ENCODE results near the gene RBM24. TPM values are rescaled to one million over a fixed set of nuclear protein-coding genes. Genes with fewer than 3 reads are reported as not detected.
A peak's percentile ranks its signal among the peaks of the same experiment; 100 is the strongest.

RBM24 gene
- 1.0 and 2.5 TPM in 2 replicates for total RNA-seq
- polyA plus RNA-seq = 1.8 and 2.5 TPM in 2 replicates
- 0.98 and 1.7 TPM in 2 replicates for polyA plus RNA-seq (2012)
- polyA minus RNA-seq (ENCODE audit: low replicate concordance) = 0.35 and 3.7 TPM in 2 replicates

- Histone ChIP-seq H3K27me3 (ENCODE audit: control insufficient read depth, insufficient read depth, low read length) (no peaks in the 10 kb centered on the region), H2AFZ (ENCODE audit: low read length) (peak within 1 kb of the TSS; percentile 93), H3K27ac (ENCODE audit: insufficient read depth, low read length) (peak within 1 kb of the TSS; percentile 17), H3K4me3 (replicated peaks in 1 of 4; ENCODE audit: control extremely low read depth in 1 of 4, insufficient read depth in 1 of 4, low read depth in 3 of 4, low read length in 4 of 4) (peak within 1 kb of the TSS; percentile 74 to 79 (median 77)), H3K9me3 (ENCODE audit: control insufficient read depth, insufficient read depth, low read depth, low read length) (no peaks in the 10 kb centered on the region), H3K36me3 (ENCODE audit: control insufficient read depth, insufficient read depth, low read length) (no peaks in the 10 kb centered on the region), H3K4me1 (ENCODE audit: control insufficient read depth, extremely low read depth, insufficient read depth, low read length) (peaks cover 5% of the 10 kb centered on the region), H4K20me1 (ENCODE audit: control insufficient read depth, extremely low read depth, insufficient read depth, low read length) (no peaks in the 10 kb centered on the region), H3K79me2 (ENCODE audit: control insufficient read depth, insufficient read depth, low read length) (no peaks in the 10 kb centered on the region), H3K4me2 (ENCODE audit: extremely low read depth, insufficient read depth, low read length) (peak within 1 kb of the TSS; percentile 93), H3K9ac (ENCODE audit: insufficient read depth, low read length) (peak within 1 kb of the TSS; percentile 74)
- TF ChIP-seq EZH2 (IDR thresholded peaks at IDR 0.05; ENCODE audit: low read length, missing control alignments) (no peak), CTCF (conservative IDR thresholded peaks at IDR 0.05 in 1 of 2, IDR thresholded peaks at IDR 0.05 in 1 of 2; ENCODE audit: low read depth in 1 of 2, low read length in 2 of 2) (peak in 1 of 2 donors; percentile 38)
- peak; percentile 80 to 82 for DNase-seq (ENCODE audit: low read depth in 2 of 2)
These were observed at the start of gene RBM24 for GRCh38 chr6:17281100-17281496. RBM24 (plus strand) TSS chr6:17281361; CDS start chr6:17281582, 221 bp downstream.

GRCh38 chr6:17233531-17233930, 47.6 kb upstream of the RBM24 start:
- H4K20me1 ChIP-seq (ENCODE audit: control insufficient read depth, extremely low read depth, insufficient read depth, low read length) = no peaks in the 10 kb centered on the region
- H3K4me1 ChIP-seq (ENCODE audit: control insufficient read depth, extremely low read depth, insufficient read depth, low read length) = no peaks in the 10 kb centered on the region
- no peaks in the 10 kb centered on the region for H3K9me3 ChIP-seq (ENCODE audit: control insufficient read depth, insufficient read depth, low read depth, low read length)
- H3K4me3 ChIP-seq (replicated peaks in 1 of 4; ENCODE audit: control extremely low read depth in 1 of 4, insufficient read depth in 1 of 4, low read depth in 3 of 4, low read length in 4 of 4) = no peak overlapping the region
- DNase-seq (ENCODE audit: low read depth in 2 of 2) = peak in 1 of 2 donors; percentile 46
- no peak overlapping the region for H3K9ac ChIP-seq (ENCODE audit: insufficient read depth, low read length)
- H2AFZ ChIP-seq (ENCODE audit: low read length) = no peak overlapping the region
- no peak overlapping the region for H3K27ac ChIP-seq (ENCODE audit: insufficient read depth, low read length)
- H3K27me3 ChIP-seq (ENCODE audit: control insufficient read depth, insufficient read depth, low read length) = no peaks in the 10 kb centered on the region
- TF ChIP-seq CTCF (conservative IDR thresholded peaks at IDR 0.05 in 1 of 2, IDR thresholded peaks at IDR 0.05 in 1 of 2; ENCODE audit: low read depth in 1 of 2, low read length in 2 of 2) (no peak), EZH2 (IDR thresholded peaks at IDR 0.05; ENCODE audit: low read length, missing control alignments) (no peak)
- H3K4me2 ChIP-seq (ENCODE audit: extremely low read depth, insufficient read depth, low read length) = no peak overlapping the region
- H3K79me2 ChIP-seq (ENCODE audit: control insufficient read depth, insufficient read depth, low read length) = no peaks in the 10 kb centered on the region
- H3K36me3 ChIP-seq (ENCODE audit: control insufficient read depth, insufficient read depth, low read length) = no peaks in the 10 kb centered on the region

GRCh38 chr6:17237246-17237645, 43.9 kb upstream of the RBM24 start:
- Histone ChIP-seq H3K9ac (ENCODE audit: insufficient read depth, low read length) (no peak overlapping the region), H3K4me3 (replicated peaks in 1 of 4; ENCODE audit: control extremely low read depth in 1 of 4, insufficient read depth in 1 of 4, low read depth in 3 of 4, low read length in 4 of 4) (no peak overlapping the region), H3K4me2 (ENCODE audit: extremely low read depth, insufficient read depth, low read length) (no peak overlapping the region), H4K20me1 (ENCODE audit: control insufficient read depth, extremely low read depth, insufficient read depth, low read length) (no peaks in the 10 kb centered on the region), H3K27me3 (ENCODE audit: control insufficient read depth, insufficient read depth, low read length) (no peaks in the 10 kb centered on the region), H3K27ac (ENCODE audit: insufficient read depth, low read length) (no peak overlapping the region), H3K36me3 (ENCODE audit: control insufficient read depth, insufficient read depth, low read length) (no peaks in the 10 kb centered on the region), H3K79me2 (ENCODE audit: control insufficient read depth, insufficient read depth, low read length) (no peaks in the 10 kb centered on the region), H3K9me3 (ENCODE audit: control insufficient read depth, insufficient read depth, low read depth, low read length) (no peaks in the 10 kb centered on the region), H2AFZ (ENCODE audit: low read length) (no peak overlapping the region), H3K4me1 (ENCODE audit: control insufficient read depth, extremely low read depth, insufficient read depth, low read length) (no peaks in the 10 kb centered on the region)
- DNase-seq (ENCODE audit: low read depth in 2 of 2) = no peak
- TF ChIP-seq CTCF (conservative IDR thresholded peaks at IDR 0.05 in 1 of 2, IDR thresholded peaks at IDR 0.05 in 1 of 2; ENCODE audit: low read depth in 1 of 2, low read length in 2 of 2) (no peak), EZH2 (IDR thresholded peaks at IDR 0.05; ENCODE audit: low read length, missing control alignments) (no peak)
